Suprapubic skin (tissue), 4 donors: ENCODE results near the gene BBS12.

Experiments
- EP300 ChIP-seq: sonication (generic); formaldehyde crosslinking; IDR thresholded peaks from one replicate; pipeline ENCODE4 v1.6.1; 2017; ENCODE audit warnings: antibody characterized with exemption
- POLR2A ChIP-seq, 2 donors: fragments of 450-650 bp; IDR thresholded peaks; one replicate each; pipeline ENCODE4 v1.6.1; 2017; ENCODE audit warnings: antibody characterized with exemption in 2 of 2, mild to moderate bottlenecking in 2 of 2, moderate library complexity in 2 of 2
- POLR2AphosphoS5 ChIP-seq, 3 donors: sonication (generic); formaldehyde crosslinking; IDR thresholded peaks; one replicate each; pipeline ENCODE4 v1.6.1; 2017; ENCODE audit warnings: antibody characterized with exemption in 3 of 3
- TF ChIP-seq, protein P1 (sequence below), 2 donors: fragments of 200-600 bp in 1 of 2; fragments of 450-650 bp in 1 of 2; sonication (generic) in 1 of 2; IDR thresholded peaks; one replicate each; pipeline ENCODE4 v1.5.1; 2016 to 2019; ENCODE audit warnings: antibody characterized with exemption in 2 of 2, mild to moderate bottlenecking in 1 of 2, moderate library complexity in 1 of 2

- TF ChIP-seq, protein P1, sequence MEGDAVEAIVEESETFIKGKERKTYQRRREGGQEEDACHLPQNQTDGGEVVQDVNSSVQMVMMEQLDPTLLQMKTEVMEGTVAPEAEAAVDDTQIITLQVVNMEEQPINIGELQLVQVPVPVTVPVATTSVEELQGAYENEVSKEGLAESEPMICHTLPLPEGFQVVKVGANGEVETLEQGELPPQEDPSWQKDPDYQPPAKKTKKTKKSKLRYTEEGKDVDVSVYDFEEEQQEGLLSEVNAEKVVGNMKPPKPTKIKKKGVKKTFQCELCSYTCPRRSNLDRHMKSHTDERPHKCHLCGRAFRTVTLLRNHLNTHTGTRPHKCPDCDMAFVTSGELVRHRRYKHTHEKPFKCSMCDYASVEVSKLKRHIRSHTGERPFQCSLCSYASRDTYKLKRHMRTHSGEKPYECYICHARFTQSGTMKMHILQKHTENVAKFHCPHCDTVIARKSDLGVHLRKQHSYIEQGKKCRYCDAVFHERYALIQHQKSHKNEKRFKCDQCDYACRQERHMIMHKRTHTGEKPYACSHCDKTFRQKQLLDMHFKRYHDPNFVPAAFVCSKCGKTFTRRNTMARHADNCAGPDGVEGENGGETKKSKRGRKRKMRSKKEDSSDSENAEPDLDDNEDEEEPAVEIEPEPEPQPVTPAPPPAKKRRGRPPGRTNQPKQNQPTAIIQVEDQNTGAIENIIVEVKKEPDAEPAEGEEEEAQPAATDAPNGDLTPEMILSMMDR (IDR thresholded peaks at IDR 0.05), result no peak
- TF ChIP-seq POLR2AphosphoS5 (IDR thresholded peaks at IDR 0.05) (no peak), POLR2A (IDR thresholded peaks at IDR 0.05) (no peak), EP300 (no peak)
Observed at GRCh38 chr4:122772311-122772710, 39.8 kb downstream of the BBS12 start.
